Breast epithelium (tissue), 3 donors: ENCODE results near the gene ISCA2.

Experiments
- POLR2A ChIP-seq: fragments of 450-650 bp; IDR thresholded peaks from one replicate; pipeline ENCODE4 v1.6.1; 2016; ENCODE audit warnings: antibody characterized with exemption, mild to moderate bottlenecking, moderate library complexity
- TF ChIP-seq, protein P1 (sequence below), 3 donors: fragments of 450-650 bp; IDR thresholded peaks; one replicate each; pipeline ENCODE4 v1.5.1; 2016 to 2017; ENCODE audit warnings: antibody characterized with exemption in 3 of 3, mild to moderate bottlenecking in 3 of 3, moderate library complexity in 3 of 3

GRCh38 chr14:74510959-74511409, 17.4 kb downstream of the ISCA2 start:
- TF ChIP-seq, protein P1, sequence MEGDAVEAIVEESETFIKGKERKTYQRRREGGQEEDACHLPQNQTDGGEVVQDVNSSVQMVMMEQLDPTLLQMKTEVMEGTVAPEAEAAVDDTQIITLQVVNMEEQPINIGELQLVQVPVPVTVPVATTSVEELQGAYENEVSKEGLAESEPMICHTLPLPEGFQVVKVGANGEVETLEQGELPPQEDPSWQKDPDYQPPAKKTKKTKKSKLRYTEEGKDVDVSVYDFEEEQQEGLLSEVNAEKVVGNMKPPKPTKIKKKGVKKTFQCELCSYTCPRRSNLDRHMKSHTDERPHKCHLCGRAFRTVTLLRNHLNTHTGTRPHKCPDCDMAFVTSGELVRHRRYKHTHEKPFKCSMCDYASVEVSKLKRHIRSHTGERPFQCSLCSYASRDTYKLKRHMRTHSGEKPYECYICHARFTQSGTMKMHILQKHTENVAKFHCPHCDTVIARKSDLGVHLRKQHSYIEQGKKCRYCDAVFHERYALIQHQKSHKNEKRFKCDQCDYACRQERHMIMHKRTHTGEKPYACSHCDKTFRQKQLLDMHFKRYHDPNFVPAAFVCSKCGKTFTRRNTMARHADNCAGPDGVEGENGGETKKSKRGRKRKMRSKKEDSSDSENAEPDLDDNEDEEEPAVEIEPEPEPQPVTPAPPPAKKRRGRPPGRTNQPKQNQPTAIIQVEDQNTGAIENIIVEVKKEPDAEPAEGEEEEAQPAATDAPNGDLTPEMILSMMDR (IDR thresholded peaks at IDR 0.05): no peak
- TF ChIP-seq POLR2A: no peak
